ENCODE results near the gene SPDYE17. TPM values are rescaled to one million over a fixed set of nuclear protein-coding genes. Genes with fewer than 3 reads are reported as not detected.
"Not testable (repeated sequence)": the region's sequence is repeated elsewhere in the genome, so short reads cannot be mapped to it uniquely, and the experiment has no call there.

Gene SPDYE17
- total and polyA plus RNA-seq, 9 donors = not detected

GRCh38 chr7:76998764-76999450 is 33.3 kb downstream of the SPDYE17 start:
- WGBS (ENCODE audit: insufficient coverage) = no CpG with 5 or more reads among the region's 11 CpGs
- H3K27ac ChIP-seq (ENCODE audit: low read length) = not testable (repeated sequence)

GRCh38 chr7:76998285-76998589 is 33.9 kb downstream of the SPDYE17 start:
- WGBS (ENCODE audit: insufficient coverage) = 97% methylated on average over 3 of the region's 3 CpGs
- H3K27me3 ChIP-seq (ENCODE audit: control insufficient read depth, insufficient read depth, low read length) = no peaks in the 10 kb centered on the region

More at GRCh38 chr7:76998764-76999450, 33.3 kb downstream of the SPDYE17 start:
- H3K27me3 ChIP-seq (ENCODE audit: control insufficient read depth, insufficient read depth, low read length); H3K36me3 ChIP-seq (ENCODE audit: control insufficient read depth, insufficient read depth, low read length); H3K4me1 ChIP-seq (ENCODE audit: control insufficient read depth, insufficient read depth, low read length); H3K9me3 ChIP-seq (replicated peaks; ENCODE audit: control insufficient read depth, low read depth, low read length); H3K4me3 ChIP-seq (ENCODE audit: low read length); DNase-seq: not testable (repeated sequence)

GRCh38 chr7:76997381-76998284 is 34.5 kb downstream of the SPDYE17 start:
- DNase-seq = no peak
- 88% methylated on average over 4 of the region's 5 CpGs for WGBS (ENCODE audit: insufficient coverage)
- Histone ChIP-seq H3K4me1 (ENCODE audit: control insufficient read depth, insufficient read depth, low read length) (no peaks in the 10 kb centered on the region), H3K9me3 (replicated peaks; ENCODE audit: control insufficient read depth, low read depth, low read length) (no peaks in the 10 kb centered on the region), H3K36me3 (ENCODE audit: control insufficient read depth, insufficient read depth, low read length) (peaks cover 2% of the 10 kb centered on the region), H3K27ac (ENCODE audit: low read length) (no peak overlapping the region), H3K27me3 (ENCODE audit: control insufficient read depth, insufficient read depth, low read length) (no peaks in the 10 kb centered on the region), H3K4me3 (ENCODE audit: low read length) (no peak overlapping the region)

More at GRCh38 chr7:76998285-76998589, 33.9 kb downstream of the SPDYE17 start:
- Histone ChIP-seq H3K9me3 (replicated peaks; ENCODE audit: control insufficient read depth, low read depth, low read length) (no peaks in the 10 kb centered on the region), H3K4me1 (ENCODE audit: control insufficient read depth, insufficient read depth, low read length) (no peaks in the 10 kb centered on the region), H3K4me3 (ENCODE audit: low read length) (no peak overlapping the region), H3K36me3 (ENCODE audit: control insufficient read depth, insufficient read depth, low read length) (peaks cover 4% of the 10 kb centered on the region), H3K27ac (ENCODE audit: low read length) (no peak overlapping the region)
- DNase-seq = no peak

- not testable (repeated sequence) for H3K4me1 ChIP-seq (ENCODE audit: control insufficient read depth, insufficient read depth, low read length); H3K27ac ChIP-seq (ENCODE audit: low read length); H3K36me3 ChIP-seq (ENCODE audit: control insufficient read depth, insufficient read depth, low read length); H3K4me3 ChIP-seq (ENCODE audit: low read length); H3K9me3 ChIP-seq (replicated peaks; ENCODE audit: control insufficient read depth, low read depth, low read length); H3K27me3 ChIP-seq (ENCODE audit: control insufficient read depth, insufficient read depth, low read length); DNase-seq
Measured at GRCh38 chr7:76996932-76997331, 35.2 kb downstream of the SPDYE17 start.

- not testable (repeated sequence) for DNase-seq; H3K4me1 ChIP-seq (ENCODE audit: control insufficient read depth, insufficient read depth, low read length); H3K36me3 ChIP-seq (ENCODE audit: control insufficient read depth, insufficient read depth, low read length); H3K27ac ChIP-seq (ENCODE audit: low read length); H3K9me3 ChIP-seq (replicated peaks; ENCODE audit: control insufficient read depth, low read depth, low read length); H3K4me3 ChIP-seq (ENCODE audit: low read length); H3K27me3 ChIP-seq (ENCODE audit: control insufficient read depth, insufficient read depth, low read length)
- WGBS (ENCODE audit: insufficient coverage) = no CpG with 5 or more reads among the region's 13 CpGs
Measured at GRCh38 chr7:76994286-76994685, 37.9 kb downstream of the SPDYE17 start.

- H3K9me3 ChIP-seq (replicated peaks; ENCODE audit: control insufficient read depth, low read depth, low read length); H3K4me1 ChIP-seq (ENCODE audit: control insufficient read depth, insufficient read depth, low read length); DNase-seq; H3K36me3 ChIP-seq (ENCODE audit: control insufficient read depth, insufficient read depth, low read length); H3K27ac ChIP-seq (ENCODE audit: low read length); H3K4me3 ChIP-seq (ENCODE audit: low read length); H3K27me3 ChIP-seq (ENCODE audit: control insufficient read depth, insufficient read depth, low read length): not testable (repeated sequence)
- WGBS (ENCODE audit: insufficient coverage) = 90% methylated on average over 7 of the region's 19 CpGs
Measured at GRCh38 chr7:76993831-76994230, 38.3 kb downstream of the SPDYE17 start.

DNA sequence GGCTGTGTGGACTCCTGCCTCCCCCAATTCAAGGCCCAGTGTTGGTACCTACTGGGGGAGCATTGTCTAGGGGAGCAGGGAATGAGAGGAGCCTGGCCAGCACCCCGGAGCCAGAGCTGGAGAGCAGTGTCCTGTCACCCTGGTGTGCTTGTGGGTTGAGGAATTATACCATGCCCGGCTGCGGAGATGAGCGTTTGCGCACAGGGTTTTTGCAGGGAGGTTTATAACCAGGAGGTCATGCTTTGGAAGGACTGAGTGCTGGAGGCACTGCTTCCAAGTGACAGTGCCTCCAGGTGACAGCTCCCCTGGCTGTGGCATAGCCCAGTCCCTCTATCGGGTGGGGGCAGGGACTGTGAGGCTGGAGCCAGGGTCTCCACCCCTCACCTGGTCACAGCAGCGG is 39.3 kb downstream of the SPDYE17 start:
- H3K4me3 ChIP-seq (ENCODE audit: low read length); DNase-seq; H3K4me1 ChIP-seq (ENCODE audit: control insufficient read depth, insufficient read depth, low read length); H3K27me3 ChIP-seq (ENCODE audit: control insufficient read depth, insufficient read depth, low read length); H3K9me3 ChIP-seq (replicated peaks; ENCODE audit: control insufficient read depth, low read depth, low read length); H3K36me3 ChIP-seq (ENCODE audit: control insufficient read depth, insufficient read depth, low read length); H3K27ac ChIP-seq (ENCODE audit: low read length): not testable (repeated sequence)
- 85% methylated on average over 4 of the region's 7 CpGs for WGBS (ENCODE audit: insufficient coverage)

GRCh38 chr7:76992204-76992603 is 40.0 kb downstream of the SPDYE17 start:
- not testable (repeated sequence) for H3K27ac ChIP-seq (ENCODE audit: low read length); DNase-seq; H3K4me3 ChIP-seq (ENCODE audit: low read length); H3K9me3 ChIP-seq (replicated peaks; ENCODE audit: control insufficient read depth, low read depth, low read length); H3K4me1 ChIP-seq (ENCODE audit: control insufficient read depth, insufficient read depth, low read length); H3K27me3 ChIP-seq (ENCODE audit: control insufficient read depth, insufficient read depth, low read length); H3K36me3 ChIP-seq (ENCODE audit: control insufficient read depth, insufficient read depth, low read length)
- WGBS (ENCODE audit: insufficient coverage) = no CpG with 5 or more reads among the region's 18 CpGs

DNA sequence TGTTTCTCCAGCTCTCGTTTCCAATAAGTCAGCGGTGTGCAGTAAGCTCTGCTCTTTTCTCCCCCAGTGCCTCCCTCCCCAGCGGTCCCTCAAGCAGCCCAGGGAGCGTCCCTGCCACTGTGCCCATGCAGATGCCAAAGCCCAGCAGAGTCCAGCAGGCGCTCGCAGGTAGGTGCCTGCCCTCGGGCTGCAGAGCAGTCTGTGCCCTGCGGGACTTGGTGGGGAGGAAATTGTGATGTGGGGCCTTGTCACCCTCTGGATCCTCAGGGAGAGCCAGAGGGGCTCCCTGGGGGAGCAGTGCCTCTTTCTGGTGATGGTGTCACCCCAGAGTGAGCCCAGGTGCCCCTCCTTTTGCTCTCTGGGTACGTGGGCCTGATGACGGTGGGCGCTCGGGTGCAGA is 42.0 kb downstream of the SPDYE17 start:
- 80% methylated on average over 1 of the region's 12 CpGs for WGBS (ENCODE audit: insufficient coverage)
- H3K27ac ChIP-seq (ENCODE audit: low read length) = not testable (repeated sequence)

GRCh38 chr7:76985924-76986717 is 46.0 kb downstream of the SPDYE17 start:
- no CpG with 5 or more reads among the region's 16 CpGs for WGBS (ENCODE audit: insufficient coverage)

More for the DNA sequence above, 42.0 kb downstream of the SPDYE17 start:
- H3K4me3 ChIP-seq (ENCODE audit: low read length); H3K27me3 ChIP-seq (ENCODE audit: control insufficient read depth, insufficient read depth, low read length); H3K4me1 ChIP-seq (ENCODE audit: control insufficient read depth, insufficient read depth, low read length); H3K9me3 ChIP-seq (replicated peaks; ENCODE audit: control insufficient read depth, low read depth, low read length); DNase-seq; H3K36me3 ChIP-seq (ENCODE audit: control insufficient read depth, insufficient read depth, low read length): not testable (repeated sequence)

More at GRCh38 chr7:76985924-76986717, 46.0 kb downstream of the SPDYE17 start:
- H3K4me1 ChIP-seq (ENCODE audit: control insufficient read depth, insufficient read depth, low read length); H3K27ac ChIP-seq (ENCODE audit: low read length); DNase-seq; H3K4me3 ChIP-seq (ENCODE audit: low read length); H3K9me3 ChIP-seq (replicated peaks; ENCODE audit: control insufficient read depth, low read depth, low read length); H3K27me3 ChIP-seq (ENCODE audit: control insufficient read depth, insufficient read depth, low read length); H3K36me3 ChIP-seq (ENCODE audit: control insufficient read depth, insufficient read depth, low read length): not testable (repeated sequence)

Data from muscle of leg (tissue), 11 donors.